Measurements from ENCODE around the gene IRGC. TPM values are rescaled to one million over a fixed set of nuclear protein-coding genes. Genes with fewer than 3 reads are reported as not detected.

The IRGC gene
- total and polyA plus RNA-seq, 9 of the 15 experiments (the other 6 are each of a cell fraction or from before 2014, with no cell fraction given) = not detected

- no peak for TF ChIP-seq MBD2 (IDR thresholded peaks at IDR 0.05; ENCODE audit: borderline replicate concordance, low read depth)
- no peak for TF ChIP-seq ZNF384 (IDR thresholded peaks at IDR 0.05; ENCODE audit: low read depth, low read length)
- no peak for TF ChIP-seq ETS2 (tag; IDR thresholded peaks at IDR 0.05; ENCODE audit: borderline replicate concordance, poor library complexity, severe bottlenecking)
- 0 out of 2 replicates have a peak, but pooled peaks have one; percentile 13 for TF ChIP-seq CREM (IDR thresholded peaks at IDR 0.05; ENCODE audit: low read depth)
- TF ChIP-seq PURB (CRISPR knock-in tag; IDR thresholded peaks at IDR 0.05; ENCODE audit: low read depth) = no peak
- TF ChIP-seq STAG1 (CRISPR knock-in tag; IDR thresholded peaks at IDR 0.05; ENCODE audit: borderline replicate concordance) = no peak
- TF ChIP-seq TAL1 (IDR thresholded peaks at IDR 0.05) = no peak
- TF ChIP-seq FOS (IDR thresholded peaks at IDR 0.05; ENCODE audit: extremely low read depth, insufficient read length) = no peak
- no peak for TF ChIP-seq GTF3C2 (IDR thresholded peaks at IDR 0.05; ENCODE audit: borderline replicate concordance, extremely low read depth, insufficient read length)
- TF ChIP-seq ELK1 (CRISPR knock-in tag; IDR thresholded peaks at IDR 0.05) = no peak
- 0 out of 2 replicates have a peak, but pooled peaks have one; percentile 53 for TF ChIP-seq HBP1 (CRISPR knock-in tag; IDR thresholded peaks at IDR 0.05)
- 0 out of 2 replicates have a peak, but pooled peaks have one; percentile 20 for TF ChIP-seq MTA3 (IDR thresholded peaks at IDR 0.05; ENCODE audit: borderline replicate concordance)
- TF ChIP-seq HNRNPK (IDR thresholded peaks at IDR 0.05; ENCODE audit: low read depth, low read length, poor library complexity, severe bottlenecking) = no peak
- no peak for TF ChIP-seq ZNF561 (CRISPR knock-in tag; conservative IDR thresholded peaks at IDR 0.05)
- 0 out of 2 replicates have a peak, but pooled peaks have one; percentile 56 for TF ChIP-seq NBN (IDR thresholded peaks at IDR 0.05; ENCODE audit: low read depth)
- no peak for TF ChIP-seq TEAD2 (tag; IDR thresholded peaks at IDR 0.05)
- no peak for TF ChIP-seq HNRNPUL1 (IDR thresholded peaks at IDR 0.05; ENCODE audit: low read length)
- no peak for TF ChIP-seq ZFP91 (CRISPR knock-in tag; IDR thresholded peaks at IDR 0.05)
Measured at GRCh38 chr19:43667876-43668405, 47.9 kb upstream of the IRGC start (continued).

Data from K562 (cell line).